Fibroblast of lung (primary cell): ENCODE measurements around the gene GRIN1.

ENCODE experiments used
- CTCF ChIP-seq, 2 donors: IDR thresholded peaks in 1 of 2; conservative IDR thresholded peaks in 1 of 2; 1 replicate in 1 of 2; 2 replicates in 1 of 2; pipeline ENCODE4 v1.5.1; 2011 to 2012; ENCODE audit warnings: low read length in 2 of 2, control low read depth in 1 of 2, inconsistent platforms in 1 of 2, low read depth in 1 of 2, mild to moderate bottlenecking in 1 of 2
- EZH2 ChIP-seq: IDR thresholded peaks from 2 replicates; pipeline ENCODE4 v1.5.1; 2012; ENCODE audit warnings: low read length, control low read depth, mild to moderate bottlenecking; ENCODE audit errors: missing control alignments

DNA sequence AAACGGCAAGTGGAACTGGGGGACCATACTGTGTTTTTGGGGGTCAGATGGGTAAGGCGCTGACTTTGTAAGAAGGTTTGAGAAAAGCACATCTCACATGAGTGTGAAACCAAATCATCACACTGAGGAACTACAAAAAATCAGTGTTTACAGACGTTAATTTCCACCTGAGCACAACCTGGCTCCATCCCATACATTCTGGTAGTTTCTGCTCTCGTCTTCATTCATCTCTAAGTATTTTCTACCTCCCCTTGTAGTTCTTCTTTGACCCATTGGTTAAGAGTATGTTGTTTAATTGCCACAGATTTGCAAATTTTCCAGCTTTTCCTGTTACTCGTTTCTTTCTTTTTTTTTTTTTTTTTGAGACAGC is 15.5 kb upstream of the GRIN1 start:
- TF ChIP-seq CTCF (conservative IDR thresholded peaks at IDR 0.05 in 1 of 2, IDR thresholded peaks at IDR 0.05 in 1 of 2; ENCODE audit: low read depth in 1 of 2, low read length in 2 of 2) (no peak), EZH2 (no peak)
